Endothelial cell of umbilical vein (primary cell): ENCODE measurements around the gene CEP104. TPM values are rescaled to one million over a fixed set of nuclear protein-coding genes. Genes with fewer than 3 reads are reported as not detected.

Experiments
- BruUV-seq: library from RNA; stranded (reverse); fragments of 400-500 nt; replicated peaks from 2 replicates; lab custom pipeline; 2021; lab: Mats Ljungman, UMichigan
- CTCF ChIA-PET: fragments of 300-600, 350-600 bp; sonication (Branson Sonifier 250); formaldehyde crosslinking; loops from one replicate; lab custom pipeline; 2021; ENCODE audit warnings: antibody characterized with exemption, inconsistent platforms; lab: Charles Lee
- POLR2A ChIA-PET: fragments of 300-600, 350-600 bp; sonication (Branson Sonifier 250); formaldehyde crosslinking; loops from one replicate; lab custom pipeline; 2021; ENCODE audit warnings: antibody characterized with exemption, inconsistent platforms; lab: Charles Lee
- DNase-seq: peaks from one replicate; pipeline ENCODE4 v3.0.0-alpha.2; 2011; ENCODE audit warnings: low read depth, low spot score
- FAIRE-seq: peaks from 2 replicates; lab custom pipeline; 2011; peaks lifted over from hg19 to GRCh38; lab: Jason Lieb, UNC
- H2AFZ ChIP-seq: 2 replicates; pipeline ENCODE4 v1.6.0; 2012; ENCODE audit warnings: low read depth, low read length, control low read depth, inconsistent platforms
- H3K27ac ChIP-seq: 2 replicates; pipeline ENCODE4 v1.5.1; 2011; ENCODE audit warnings: low read depth, mild to moderate bottlenecking, control low read depth, low read length, moderate library complexity; ENCODE audit not compliant: insufficient read depth
- H3K27me3 ChIP-seq, 2 experiments: 2 replicates each; pipeline versions ENCODE4 v1.6.0 to v1.6.1; 2011; ENCODE audit warnings: low read length in 2 of 2, mixed read lengths in 1 of 2; ENCODE audit not compliant: control insufficient read depth in 2 of 2, insufficient read depth in 2 of 2
- H3K36me3 ChIP-seq, 2 experiments: 2 replicates in 1 of 2; 3 replicates in 1 of 2; pipeline ENCODE4 v1.5.1; 2011; ENCODE audit warnings: low read length in 2 of 2, mild to moderate bottlenecking in 1 of 2, moderate library complexity in 1 of 2; ENCODE audit not compliant: control insufficient read depth in 2 of 2, insufficient read depth in 2 of 2; ENCODE audit errors: extremely low read depth in 1 of 2
- H3K4me1 ChIP-seq: 3 replicates; pipeline ENCODE4 v1.5.1; 2011; ENCODE audit warnings: mild to moderate bottlenecking, low read length; ENCODE audit not compliant: control insufficient read depth, insufficient read depth; ENCODE audit errors: extremely low read depth
- H3K4me2 ChIP-seq: 2 replicates; pipeline ENCODE4 v1.6.1; 2011; ENCODE audit warnings: low read length, control low read depth, mixed read lengths; ENCODE audit not compliant: insufficient read depth
- H3K4me3 ChIP-seq, 3 experiments: fragments of 200-600 bp in 1 of 3; sonication (generic), shearing (Covaris generic) in 1 of 3; replicated peaks in 1 of 3; 2 replicates each; pipeline ENCODE4 v1.5.1; 2011 to 2016; ENCODE audit warnings: control low read depth in 3 of 3, low read length in 3 of 3, mild to moderate bottlenecking in 2 of 3, inconsistent platforms in 1 of 3, low read depth in 1 of 3, moderate library complexity in 1 of 3; ENCODE audit not compliant: insufficient read depth in 1 of 3
- H3K79me2 ChIP-seq: 2 replicates; pipeline ENCODE4 v1.6.0; 2012; ENCODE audit warnings: low read length, inconsistent platforms; ENCODE audit not compliant: control insufficient read depth, insufficient read depth
- H3K9ac ChIP-seq: replicated peaks from 2 replicates; pipeline ENCODE3; 2011; ENCODE audit warnings: low read length, control low read depth; ENCODE audit not compliant: insufficient read depth; ENCODE audit errors: extremely low read depth
- H3K9me1 ChIP-seq: replicated peaks from 3 replicates; pipeline ENCODE4 v1.6.0; 2011; ENCODE audit warnings: mild to moderate bottlenecking, low read length; ENCODE audit not compliant: control insufficient read depth, insufficient read depth; ENCODE audit errors: extremely low read depth
- H3K9me3 ChIP-seq: replicated peaks from 2 replicates; pipeline ENCODE4 v1.5.1; 2012; ENCODE audit warnings: low read length, inconsistent platforms; ENCODE audit not compliant: control insufficient read depth, insufficient read depth
- H4K20me1 ChIP-seq: replicated peaks from 2 replicates; pipeline ENCODE3; 2011; ENCODE audit warnings: mild to moderate bottlenecking, low read length; ENCODE audit not compliant: control insufficient read depth, insufficient read depth; ENCODE audit errors: extremely low read depth
- EZH2 ChIP-seq: IDR thresholded peaks from 2 replicates; pipeline ENCODE4 v1.6.1; 2012; ENCODE audit warnings: borderline replicate concordance, low read depth, mild to moderate bottlenecking, moderate library complexity, low read length, inconsistent platforms; ENCODE audit not compliant: severe bottlenecking
- GATA2 ChIP-seq: IDR thresholded peaks from 2 replicates; pipeline ENCODE4 v1.7.0; 2011; ENCODE audit warnings: low read depth, mild to moderate bottlenecking, moderate library complexity, mixed read lengths, low read length; ENCODE audit not compliant: insufficient read length, insufficient read depth
- JUN ChIP-seq: IDR thresholded peaks from 2 replicates; pipeline ENCODE4 v1.6.1; 2011; ENCODE audit warnings: borderline replicate concordance, low read depth; ENCODE audit not compliant: insufficient read length, insufficient read depth
- MAX ChIP-seq: IDR thresholded peaks from 2 replicates; pipeline ENCODE4 v1.6.1; 2011; ENCODE audit not compliant: insufficient read depth, insufficient read length
- POLR2A ChIP-seq: IDR thresholded peaks from 2 replicates; pipeline ENCODE4 v1.6.1; 2012; ENCODE audit warnings: low read depth, mild to moderate bottlenecking, control low read depth, low read length
- POLR2AphosphoS5 ChIP-seq: IDR thresholded peaks from 2 replicates; pipeline ENCODE4 v1.6.1; 2012; ENCODE audit warnings: low read depth, mild to moderate bottlenecking, control low read depth, low read length, moderate library complexity; ENCODE audit not compliant: insufficient read depth
- dilution Hi-C: fragments of 300-500 bp; cut with MboI; formaldehyde crosslinking; loops from one replicate; pipeline ENCODE4 v1.15.0; 2019; ENCODE audit warnings: low sequenced_read_pairs; ENCODE audit not compliant: extremely low pct_ligation_motif_present
- intact Hi-C: fragments of 100-400 bp; cut with micrococcal nuclease; formaldehyde crosslinking; loops from one replicate; pipeline ENCODE4 v1.10.0; 2022
- polyA plus RNA-seq, 4 experiments: library from polyadenylated mRNA; depleted of rRNA in 3 of 4; stranded (reverse) in 3 of 4; unstranded in 1 of 4; fragments of >200 nt; gene quantifications; 2 replicates each; pipeline versions ENCODE4 v1.2.1 to v1.2.3, GENCODE V29; 2011 to 2012; ENCODE audit warnings: missing spikeins in 1 of 4
- total RNA-seq: library from RNA; stranded (reverse); gene quantifications from 2 replicates; pipeline ENCODE4 v1.2.3, GENCODE V29; 2021
- TF ChIP-seq, protein P1 (sequence below), 2 donors: IDR thresholded peaks; 1 replicate in 1 of 2; 2 replicates in 1 of 2; pipeline ENCODE4 v1.5.1; 2011; ENCODE audit warnings: low read length in 2 of 2, mild to moderate bottlenecking in 2 of 2, moderate library complexity in 2 of 2, control low read depth in 1 of 2, inconsistent platforms in 1 of 2, low read depth in 1 of 2; ENCODE audit not compliant: insufficient read depth in 1 of 2; ENCODE audit errors: extremely low read depth in 1 of 2

Gene CEP104
- total and polyA plus RNA-seq, 2 donors (not counting 3 experiments of a cell fraction or from before 2014, with no cell fraction given), result 12.4 to 43.0 TPM

DNA sequence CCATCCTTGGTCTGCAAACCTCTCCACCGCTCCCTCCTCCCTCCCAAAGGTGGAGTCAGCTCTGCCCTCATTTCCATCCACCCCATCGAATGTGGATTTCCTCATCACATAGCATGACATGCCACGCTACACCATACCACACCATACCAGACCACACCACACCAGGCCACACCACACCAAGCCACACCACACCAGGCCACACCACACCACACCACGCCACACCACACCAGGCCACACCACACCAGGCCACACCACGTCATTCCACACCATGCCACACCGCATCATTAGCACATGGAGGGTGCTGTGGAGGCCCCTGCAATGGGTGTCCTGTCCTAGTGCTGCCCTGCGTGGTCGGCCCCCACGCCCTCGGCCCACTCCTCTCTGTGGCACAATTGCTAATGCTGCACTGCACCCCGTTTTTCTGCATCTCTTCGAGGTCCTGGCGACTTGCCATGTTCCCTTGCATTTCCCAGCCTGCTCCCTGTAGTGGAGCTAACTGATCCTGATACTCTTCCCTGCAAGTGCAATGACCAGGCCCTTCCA, 11.5 kb upstream of the CEP104 start:
- FAIRE-seq (no peak), DNase-seq (no peak)
- intact Hi-C loops, result no loop called here
- ChIA-PET CTCF (no interaction called here), POLR2A (no interaction called here)
- no peak overlapping the region for H3K27ac ChIP-seq
- TF ChIP-seq EZH2 (no peak), JUN (no peak), POLR2A (no peak), GATA2 (no peak), POLR2AphosphoS5 (no peak), MAX (no peak)
- TF ChIP-seq, protein P1, sequence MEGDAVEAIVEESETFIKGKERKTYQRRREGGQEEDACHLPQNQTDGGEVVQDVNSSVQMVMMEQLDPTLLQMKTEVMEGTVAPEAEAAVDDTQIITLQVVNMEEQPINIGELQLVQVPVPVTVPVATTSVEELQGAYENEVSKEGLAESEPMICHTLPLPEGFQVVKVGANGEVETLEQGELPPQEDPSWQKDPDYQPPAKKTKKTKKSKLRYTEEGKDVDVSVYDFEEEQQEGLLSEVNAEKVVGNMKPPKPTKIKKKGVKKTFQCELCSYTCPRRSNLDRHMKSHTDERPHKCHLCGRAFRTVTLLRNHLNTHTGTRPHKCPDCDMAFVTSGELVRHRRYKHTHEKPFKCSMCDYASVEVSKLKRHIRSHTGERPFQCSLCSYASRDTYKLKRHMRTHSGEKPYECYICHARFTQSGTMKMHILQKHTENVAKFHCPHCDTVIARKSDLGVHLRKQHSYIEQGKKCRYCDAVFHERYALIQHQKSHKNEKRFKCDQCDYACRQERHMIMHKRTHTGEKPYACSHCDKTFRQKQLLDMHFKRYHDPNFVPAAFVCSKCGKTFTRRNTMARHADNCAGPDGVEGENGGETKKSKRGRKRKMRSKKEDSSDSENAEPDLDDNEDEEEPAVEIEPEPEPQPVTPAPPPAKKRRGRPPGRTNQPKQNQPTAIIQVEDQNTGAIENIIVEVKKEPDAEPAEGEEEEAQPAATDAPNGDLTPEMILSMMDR (IDR thresholded peaks at IDR 0.05; ENCODE audit: extremely low read depth in 1 of 2, insufficient read depth in 1 of 2, low read depth in 1 of 2, low read length in 2 of 2), result no peak
- no peaks in the 10 kb centered on the region for H3K9me3 ChIP-seq
- no peaks in the 10 kb centered on the region for H3K9me1 ChIP-seq
- no peak overlapping the region for H3K9ac ChIP-seq
- H3K36me3 ChIP-seq, result peaks cover 0 to 5% of the 10 kb centered on the region in 2 experiments
- no peaks in the 10 kb centered on the region for H3K27me3 ChIP-seq
- H3K4me3 ChIP-seq, result no peak overlapping the region
- dilution Hi-C loops, result no loop called here
- H2AFZ ChIP-seq, result no peak overlapping the region
- H3K79me2 ChIP-seq, result no peaks in the 10 kb centered on the region
- H4K20me1 ChIP-seq, result no peaks in the 10 kb centered on the region
- no TSS peak for BruUV-seq
- no peaks in the 10 kb centered on the region for H3K4me1 ChIP-seq
- no peak overlapping the region for H3K4me2 ChIP-seq
